Activated CD8-positive, alpha-beta memory T cell treated with anti-CD3 and anti-CD28 coated beads for 24 hours (primary cell): ENCODE data around the gene DLGAP4.

Experiments used
- DNase-seq: peaks from one replicate; pipeline ENCODE4 v3.0.0-alpha.2; 2020

Gene DLGAP4

DNA sequence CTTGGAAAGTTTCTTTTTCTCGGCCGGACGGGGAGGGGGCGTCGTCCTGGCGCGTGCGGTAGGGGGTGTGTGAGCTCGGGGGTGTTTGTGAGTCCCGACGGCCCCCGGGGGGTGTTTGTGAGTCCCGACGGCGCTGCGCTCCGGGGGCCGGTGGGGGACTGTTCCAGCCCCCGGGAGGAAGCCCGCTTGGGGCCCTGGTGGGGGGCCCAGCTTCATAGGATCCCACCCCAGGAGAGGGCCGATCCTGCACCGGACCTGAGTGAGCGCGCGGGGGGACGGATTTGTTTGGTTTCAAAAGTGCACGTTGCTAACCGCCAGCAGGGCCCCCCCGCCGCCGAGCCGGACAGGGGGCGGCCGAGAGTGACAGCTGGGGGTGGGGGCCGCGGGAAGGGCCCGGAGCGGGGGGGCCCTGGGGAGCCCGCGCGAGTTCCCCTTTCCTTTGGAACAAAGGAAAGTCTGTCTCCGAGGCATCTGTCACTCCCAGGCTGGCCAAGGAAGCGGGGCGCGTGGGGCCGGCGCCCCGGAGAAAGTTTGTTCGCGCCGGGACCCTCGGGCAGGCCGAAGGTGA is 267.7 kb downstream of the DLGAP4 start:
- peak; percentile 76 for DNase-seq

DNA sequence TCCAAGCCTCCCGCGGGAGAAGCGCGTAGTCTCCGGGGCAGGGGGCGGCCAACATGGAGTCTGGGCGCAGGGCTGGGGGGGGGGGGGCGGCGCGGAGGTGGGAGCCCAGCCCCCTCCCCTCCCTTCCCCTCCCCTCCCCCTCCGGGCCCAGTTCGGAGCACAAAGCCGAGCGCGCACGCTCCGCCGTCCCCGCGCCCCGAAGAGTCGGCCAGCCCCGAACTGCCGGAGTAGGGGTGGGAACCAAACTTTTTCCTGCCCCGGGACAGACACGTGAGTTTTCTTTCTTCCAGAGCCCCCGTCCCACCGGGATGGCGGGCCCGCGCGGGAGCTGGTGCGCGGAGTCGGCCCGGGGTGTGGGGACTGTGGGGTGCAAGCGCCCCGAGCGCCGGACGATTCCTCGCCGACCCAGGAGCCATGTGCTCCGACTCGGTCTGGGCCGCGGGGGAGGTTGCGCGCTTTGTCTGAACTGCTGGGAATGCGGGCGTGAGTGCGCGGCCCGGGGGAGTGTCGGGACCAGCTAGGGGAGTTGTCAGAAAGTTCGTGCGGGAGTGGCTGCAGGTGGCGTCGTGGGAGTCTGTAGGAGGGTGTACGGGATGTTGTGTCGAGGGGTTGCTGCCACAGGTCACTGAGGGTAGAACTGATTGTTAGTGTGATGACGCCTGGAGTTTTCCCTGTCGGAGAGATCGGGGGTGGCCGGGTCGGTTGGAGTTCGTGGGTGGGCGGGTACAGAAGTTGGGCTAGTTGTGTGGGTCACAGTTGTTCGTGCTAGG is 268.4 kb downstream of the DLGAP4 start:
- DNase-seq: peak; percentile 83

DNA sequence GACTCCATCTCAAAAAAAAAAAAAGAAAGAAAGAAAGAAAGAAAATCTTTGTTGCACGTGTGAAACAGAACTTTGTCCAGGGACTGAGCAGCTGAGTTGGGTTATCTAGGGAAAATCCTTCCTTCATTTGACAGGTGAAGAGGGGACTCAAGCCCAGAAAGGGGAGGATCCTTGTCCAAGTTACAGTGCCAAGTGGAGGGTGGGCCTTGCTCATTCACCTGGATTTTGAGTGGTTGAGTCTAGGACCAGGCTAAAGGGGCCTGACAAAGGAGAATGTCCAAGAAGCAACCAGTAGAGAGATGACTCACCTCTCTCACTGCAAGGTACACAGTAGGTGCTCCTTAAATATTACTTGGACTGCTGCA is 269.9 kb downstream of the DLGAP4 start:
- no peak for DNase-seq
